Lung microvascular endothelial cell (primary cell): ENCODE measurements around the gene PPP2R5C. TPM values are rescaled to one million over a fixed set of nuclear protein-coding genes. Genes with fewer than 3 reads are reported as not detected.
A peak's percentile ranks its signal among the peaks of the same experiment; 100 is the strongest.

ENCODE experiments used
- DNase-seq, 2 donors: peaks; one replicate each; pipeline versions ENCODE4 v3.0.0 to v3.0.0-alpha.2; 2010; ENCODE audit warnings: low read depth in 2 of 2
- total RNA-seq: library from RNA; depleted of rRNA; stranded (reverse); fragments of >200 nt; gene quantifications from 2 replicates; pipeline ENCODE4 v1.2.1, GENCODE V29; 2014

The PPP2R5C gene
- total RNA-seq, 1 donor from 2014 or later: 65.9 TPM

DNA sequence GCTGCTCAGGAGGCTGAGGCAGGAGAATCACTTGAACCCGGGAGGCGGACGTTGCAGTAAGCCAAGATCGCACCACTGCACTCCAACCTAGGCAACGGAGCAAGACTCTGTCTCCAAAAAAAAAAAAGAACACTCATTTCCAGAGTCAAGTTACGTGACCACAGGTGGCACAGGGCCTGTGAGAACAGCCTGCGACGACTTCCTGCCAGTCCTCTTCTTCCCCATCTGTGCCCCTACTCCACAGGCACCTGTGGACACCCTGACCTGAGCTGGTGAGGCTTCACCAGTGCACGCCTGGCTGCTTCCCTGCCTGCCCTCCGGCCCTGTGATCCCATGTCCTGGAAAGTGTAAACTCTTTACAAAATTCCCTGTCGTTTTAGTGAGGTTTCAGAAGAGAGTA lies 77.7 kb downstream of the PPP2R5C start:
- DNase-seq: no peak

DNA sequence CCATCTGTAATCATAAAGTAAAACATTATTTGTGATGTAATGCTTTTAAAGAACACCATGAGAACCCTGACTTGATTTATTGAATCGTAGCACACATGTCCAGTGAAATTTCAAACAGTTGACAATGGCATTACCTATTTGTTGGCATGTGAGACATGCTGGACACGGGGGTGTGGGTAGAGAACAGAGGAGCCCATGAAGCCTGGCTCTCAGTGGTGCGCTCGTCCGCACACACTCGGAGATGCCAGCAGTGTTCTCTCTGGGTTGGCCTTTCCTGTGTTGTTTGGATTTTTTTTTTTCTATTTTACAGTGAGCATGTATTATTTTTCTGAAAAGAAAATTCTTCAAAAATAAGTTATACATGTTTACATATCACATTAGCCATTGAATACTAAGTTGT lies 78.2 kb downstream of the PPP2R5C start:
- no peak for DNase-seq

DNA sequence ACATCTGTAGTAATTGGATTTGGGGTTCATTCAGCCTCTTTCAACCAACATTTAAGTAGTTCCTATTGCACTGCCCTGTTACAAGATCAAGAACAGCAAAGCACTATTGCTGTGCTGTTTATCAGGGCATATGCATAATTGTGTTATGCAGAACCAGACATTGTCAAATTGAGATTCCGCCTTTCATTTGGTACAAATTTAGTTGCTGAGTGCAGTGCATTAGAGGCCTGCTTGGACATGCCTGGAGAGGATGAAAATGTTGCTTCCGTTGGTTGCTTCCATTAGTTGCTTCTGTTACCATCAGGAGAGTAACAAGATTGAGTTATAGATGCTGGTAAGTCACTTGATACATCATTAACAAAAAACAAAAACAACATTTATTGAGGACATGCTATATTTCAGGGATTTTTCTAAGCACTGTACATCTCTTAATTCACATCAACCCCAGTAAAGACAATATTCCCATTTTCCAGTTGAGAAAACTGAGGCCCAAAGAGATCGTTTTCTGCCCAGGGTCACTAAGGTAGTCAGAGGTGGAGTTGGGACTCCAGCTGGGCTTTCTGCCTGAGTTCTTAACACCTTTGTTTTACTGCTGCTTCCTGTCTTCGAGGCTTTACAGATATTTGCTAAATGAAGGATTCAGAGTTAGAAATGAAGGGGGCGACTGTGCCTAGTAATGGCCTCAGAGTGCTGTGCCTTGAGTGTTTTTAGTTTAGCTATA lies 79.3 kb downstream of the PPP2R5C start:
- no peak for DNase-seq

DNA sequence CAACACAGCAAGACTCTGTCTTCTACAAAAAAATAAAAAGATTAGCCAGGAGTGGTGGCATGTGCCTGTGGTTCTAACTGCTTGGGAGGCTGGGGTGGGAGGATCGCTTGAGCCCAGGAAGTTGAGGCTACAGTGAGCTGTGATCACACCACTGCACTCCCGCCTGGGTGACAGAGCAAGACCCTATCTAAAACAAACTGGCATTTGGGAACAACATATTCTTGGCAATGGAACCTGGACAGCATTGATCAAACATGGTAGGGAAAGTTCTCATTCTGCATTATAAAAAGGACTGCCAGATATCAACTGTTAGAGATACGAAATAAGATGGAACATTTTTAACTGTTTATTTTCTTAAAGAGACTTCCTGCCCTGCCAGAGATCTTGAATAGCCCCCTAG lies 81.5 kb downstream of the PPP2R5C start:
- DNase-seq: no peak

DNA sequence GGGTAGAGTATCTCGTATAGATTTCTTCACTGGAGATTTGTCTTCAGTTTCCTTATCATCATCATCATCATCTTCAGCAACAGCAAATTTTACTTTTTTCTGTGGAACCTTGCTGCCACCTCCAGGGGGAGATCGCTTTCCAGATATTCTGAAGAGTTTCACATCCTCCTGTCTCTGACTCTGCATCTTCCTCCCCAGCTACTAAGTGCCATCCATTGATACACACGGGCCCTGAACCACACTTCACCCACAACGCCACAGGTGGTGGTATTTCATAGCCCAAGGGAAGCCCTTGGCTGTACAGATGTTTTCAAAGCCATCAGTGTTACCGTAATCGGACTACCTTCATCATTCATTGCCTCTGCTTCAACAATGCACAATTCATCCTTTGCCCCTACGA lies 82.2 kb downstream of the PPP2R5C start:
- no peak for DNase-seq

DNA sequence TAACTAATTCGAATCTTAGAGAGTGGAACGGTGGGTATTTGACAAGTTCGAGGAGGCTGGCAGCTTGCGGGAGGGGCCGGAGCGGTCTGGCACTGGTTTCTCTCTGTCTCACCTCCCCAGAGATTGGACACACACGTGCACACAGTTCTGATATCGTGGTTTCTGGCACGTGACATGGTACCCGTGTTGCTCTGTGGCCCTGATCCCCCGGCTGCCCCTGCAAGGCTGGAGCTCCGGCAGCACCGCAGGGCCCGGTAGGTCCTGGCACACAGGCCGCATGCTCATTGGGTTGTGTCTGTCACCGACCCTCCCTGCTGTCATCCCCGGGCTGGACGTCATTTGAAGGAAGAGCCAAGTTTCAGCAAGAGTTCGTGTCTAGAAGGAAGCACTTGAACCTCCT lies 82.7 kb downstream of the PPP2R5C start:
- DNase-seq: no peak

DNA sequence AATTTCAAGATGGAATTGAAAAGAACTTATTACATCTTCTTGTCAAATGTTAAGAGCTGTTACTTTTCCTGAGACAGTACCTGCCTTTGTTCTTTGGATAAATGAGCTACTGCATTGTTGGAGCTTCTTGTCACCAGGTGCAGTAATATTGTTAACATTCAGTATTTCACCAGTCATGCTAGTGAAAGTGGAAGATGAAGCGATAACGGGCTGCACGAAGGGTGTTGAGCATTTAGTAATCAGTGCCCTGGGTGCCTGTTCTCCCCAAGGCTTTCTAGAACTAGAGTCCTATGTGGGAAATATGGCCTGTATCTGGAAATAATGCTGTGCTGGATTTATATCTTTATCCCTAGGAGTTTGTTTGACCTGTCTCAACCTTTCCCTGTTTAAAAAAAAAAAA lies 83.2 kb downstream of the PPP2R5C start:
- no peak for DNase-seq

DNA sequence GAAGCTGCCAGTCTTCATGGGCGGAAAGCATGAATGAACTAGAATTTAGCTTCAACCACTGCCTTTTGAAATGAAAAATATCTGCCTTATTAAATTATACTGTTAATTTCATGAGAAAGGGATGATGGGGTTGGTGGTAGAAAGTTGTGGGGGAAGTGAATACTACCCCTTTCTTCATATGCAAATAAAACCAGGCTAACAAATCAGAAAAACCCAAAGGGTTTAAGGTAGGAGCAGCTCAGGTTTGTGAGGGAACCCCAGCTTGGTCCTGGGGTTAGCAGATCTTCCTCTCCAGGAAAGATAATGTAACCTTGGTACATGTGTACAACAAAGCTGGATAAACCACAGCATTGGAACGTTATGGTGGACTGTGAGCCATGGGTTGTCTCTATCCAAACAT lies 84.0 kb downstream of the PPP2R5C start:
- DNase-seq: no peak

DNA sequence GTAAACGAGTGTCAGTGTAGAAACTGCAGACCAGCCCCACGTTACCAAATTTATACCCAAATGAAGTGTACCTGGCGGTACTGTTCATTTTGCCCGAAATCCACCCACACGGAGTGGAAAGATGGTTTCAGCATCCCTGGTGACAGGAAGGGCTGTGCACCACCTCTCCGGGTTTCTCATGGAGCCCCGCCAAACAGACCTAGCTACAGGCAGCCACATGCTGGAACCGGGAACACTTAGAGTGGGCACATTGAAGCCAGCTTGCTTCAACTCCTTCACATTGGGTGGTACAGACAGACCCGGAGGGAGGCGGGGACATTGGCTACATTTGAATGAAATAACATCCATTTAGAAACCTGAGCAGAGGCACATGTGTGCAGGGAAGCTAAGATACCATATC lies 84.4 kb downstream of the PPP2R5C start:
- DNase-seq: no peak

DNA sequence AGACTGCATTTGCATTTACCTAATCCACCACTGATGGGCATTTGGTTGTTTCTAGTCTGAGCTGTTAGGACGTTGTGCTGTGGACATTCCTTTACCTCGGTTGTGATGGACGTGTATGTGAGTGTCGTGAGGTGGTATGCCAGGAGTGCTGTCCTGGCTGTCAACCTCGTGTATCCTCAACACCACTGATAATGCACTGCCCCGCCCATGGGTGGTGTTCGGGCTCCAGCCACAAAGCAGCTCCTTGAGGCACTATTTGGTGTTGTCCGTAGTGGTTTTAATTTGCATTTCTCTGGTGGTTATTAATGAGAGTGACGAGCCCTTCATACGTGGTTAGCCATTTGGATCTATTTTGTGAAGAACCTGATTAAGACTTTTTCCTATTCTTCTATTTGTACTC lies 87.6 kb downstream of the PPP2R5C start:
- no peak for DNase-seq

DNA sequence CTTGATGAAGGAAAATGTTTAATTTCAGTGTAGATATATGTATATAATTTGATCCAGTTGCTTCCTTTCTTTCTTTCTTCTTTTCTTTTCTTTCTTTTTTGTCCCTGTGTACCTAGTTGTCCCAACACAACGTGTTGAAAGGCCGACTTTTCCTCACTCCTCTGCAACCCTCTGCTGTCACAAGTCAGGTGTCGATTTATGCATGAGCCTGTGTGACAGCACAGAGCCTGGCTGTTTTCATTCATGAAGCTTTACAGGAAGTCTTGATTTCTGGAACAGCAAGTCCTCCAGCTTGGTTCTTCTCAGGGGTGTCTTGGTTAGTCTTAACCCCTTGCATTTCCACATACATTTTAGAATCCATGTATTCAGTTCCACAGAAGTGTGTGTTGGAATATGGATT lies 88.1 kb downstream of the PPP2R5C start:
- no peak for DNase-seq

DNA sequence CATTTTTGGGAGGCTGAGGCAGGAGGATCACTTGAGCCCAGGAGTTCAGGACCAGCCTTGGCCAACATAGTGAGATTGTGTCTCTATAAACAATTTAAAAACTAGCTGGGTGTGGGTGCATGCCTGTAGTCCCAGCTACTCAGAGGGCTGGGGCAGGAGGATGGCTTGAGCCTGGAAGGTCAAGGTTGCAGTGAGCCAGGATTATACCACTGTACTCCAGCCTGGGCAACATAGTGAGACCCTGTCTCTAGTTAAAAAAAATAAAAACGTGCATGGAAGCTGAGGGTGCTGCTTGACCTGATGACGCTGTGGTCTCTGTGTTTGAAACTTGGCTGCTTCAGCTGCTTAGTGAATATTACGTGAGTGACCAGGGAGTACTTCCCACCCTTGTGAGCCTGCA lies 89.7 kb downstream of the PPP2R5C start:
- DNase-seq: no peak

DNA sequence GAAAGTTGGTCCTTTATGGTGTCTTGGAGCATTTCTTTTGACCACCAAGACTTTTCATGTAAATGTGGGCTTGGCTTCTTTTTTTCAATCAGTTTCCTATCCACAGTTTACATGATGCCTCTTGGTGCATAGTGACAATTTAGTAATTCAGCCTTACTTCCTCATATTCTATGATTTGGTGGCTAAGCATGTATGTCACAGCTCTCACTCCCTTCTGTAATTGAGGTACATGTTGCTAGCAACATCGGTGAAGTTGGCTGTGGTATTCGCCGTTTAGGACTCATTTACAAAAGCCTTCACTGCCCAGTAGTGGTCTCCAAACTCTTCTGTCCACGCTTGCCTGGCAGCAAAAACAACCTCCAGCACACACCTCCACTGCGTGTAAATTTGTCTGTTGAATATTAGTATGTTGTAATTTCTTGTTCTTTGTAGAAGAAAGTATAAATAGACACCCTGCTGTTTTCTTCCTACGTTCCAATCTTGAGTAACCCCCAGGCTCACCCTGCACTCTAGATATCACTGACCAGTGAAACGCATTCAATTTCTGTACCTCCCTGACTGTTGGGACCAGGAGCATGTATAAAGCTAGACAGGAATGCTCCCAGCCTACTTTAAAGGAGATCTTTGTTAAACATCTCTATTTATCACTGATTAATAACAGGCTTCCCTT lies 90.4 kb downstream of the PPP2R5C start:
- no peak for DNase-seq

DNA sequence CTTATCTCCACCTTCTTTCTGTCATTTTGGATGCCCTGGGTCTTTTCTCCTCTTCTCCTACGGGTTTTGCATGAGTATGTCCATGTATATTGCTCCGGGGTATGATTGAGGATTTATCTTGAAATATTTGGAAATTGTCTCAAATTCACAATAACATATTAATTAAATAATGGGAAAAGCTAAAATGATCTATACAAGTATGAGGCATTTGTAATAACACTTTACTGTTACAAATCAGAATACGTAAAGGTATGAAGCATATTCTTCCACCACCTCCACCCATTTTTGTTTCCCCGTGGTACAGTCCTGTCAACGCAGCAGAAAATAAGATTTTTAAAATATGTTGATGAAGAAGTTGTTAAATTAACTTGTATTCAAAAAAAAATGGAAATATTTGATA lies 91.3 kb downstream of the PPP2R5C start:
- no peak for DNase-seq

DNA sequence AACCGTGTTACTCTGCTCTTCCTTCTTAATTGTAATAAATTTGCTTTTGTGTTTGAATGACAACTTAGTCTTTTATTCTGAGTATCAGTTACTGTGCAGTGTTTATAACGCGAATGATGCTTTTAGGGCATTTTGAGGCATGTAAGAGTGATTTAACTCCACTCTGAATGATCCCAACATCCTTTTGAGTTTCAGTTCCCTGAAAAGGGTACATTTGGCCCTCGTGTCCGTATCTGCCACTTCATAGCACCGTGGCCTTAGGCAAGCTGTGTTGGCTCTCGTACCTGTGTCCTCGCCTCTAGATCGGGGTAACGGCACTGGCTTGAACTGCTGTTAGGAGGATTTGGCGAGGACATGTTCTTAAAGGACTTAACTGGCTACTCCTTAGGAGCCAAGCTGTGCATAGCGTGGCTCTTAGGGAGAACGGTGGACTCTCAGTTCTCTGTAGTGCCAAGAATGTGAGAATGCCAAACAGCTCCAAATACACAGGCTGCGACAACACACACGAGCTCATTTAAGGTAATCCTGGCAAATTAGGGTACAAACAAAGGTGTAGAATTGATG lies 92.0 kb downstream of the PPP2R5C start:
- DNase-seq: no peak

DNA sequence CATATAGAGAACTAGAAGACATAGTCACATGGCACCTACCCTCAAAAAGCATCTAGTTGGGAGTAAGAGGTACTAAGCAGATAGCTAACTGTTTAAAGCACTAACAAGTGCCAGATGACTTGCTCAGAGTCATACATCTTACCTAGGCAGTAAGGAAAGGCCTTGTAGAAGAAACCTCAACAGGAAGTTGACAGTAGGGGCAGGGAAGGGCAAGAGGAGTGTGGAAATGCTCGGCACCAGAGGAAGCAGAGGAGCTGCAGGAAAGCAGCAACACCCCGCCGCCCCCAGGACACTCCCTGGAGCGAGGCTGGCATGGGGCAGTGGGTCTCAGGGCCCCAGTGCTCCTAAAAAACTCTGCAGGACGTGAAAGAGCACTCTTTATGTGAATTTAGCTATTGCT lies 92.9 kb downstream of the PPP2R5C start:
- peak in 1 of 2 donors; percentile 48 for DNase-seq

DNA sequence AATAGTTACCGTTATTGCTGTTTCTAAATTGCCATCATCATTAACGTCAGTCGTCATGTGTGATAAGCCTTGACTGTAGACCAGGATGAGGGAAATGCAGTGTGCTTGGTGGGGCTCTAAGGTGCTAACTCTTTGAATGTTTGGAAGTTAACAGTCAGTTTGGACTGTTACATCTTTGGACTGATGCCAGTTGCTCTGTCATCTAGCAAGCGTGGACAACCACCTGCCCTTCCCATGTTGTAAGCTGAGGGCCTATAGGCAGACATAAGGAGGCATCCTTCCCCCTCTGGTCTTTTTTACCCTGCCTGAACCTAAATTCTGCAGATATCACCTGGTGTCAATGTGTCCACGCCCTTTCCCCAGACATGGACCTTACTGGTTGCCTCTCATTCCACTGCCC lies 94.4 kb downstream of the PPP2R5C start:
- DNase-seq: no peak

DNA sequence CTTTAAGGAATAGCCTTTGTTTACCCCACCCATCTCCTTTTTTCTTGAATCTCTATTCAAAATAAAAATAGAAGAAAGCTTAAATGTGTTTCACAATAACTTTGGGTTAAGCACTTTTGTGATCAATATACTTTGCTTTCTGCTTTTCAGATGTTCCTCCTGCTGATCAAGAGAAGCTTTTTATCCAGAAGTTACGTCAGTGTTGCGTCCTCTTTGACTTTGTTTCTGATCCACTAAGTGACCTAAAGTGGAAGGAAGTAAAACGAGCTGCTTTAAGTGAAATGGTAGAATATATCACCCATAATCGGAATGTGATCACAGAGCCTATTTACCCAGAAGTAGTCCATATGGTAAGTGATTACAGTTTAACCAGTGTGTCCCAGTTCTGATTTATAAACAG lies 95.0 kb downstream of the PPP2R5C start:
- no peak for DNase-seq

DNA sequence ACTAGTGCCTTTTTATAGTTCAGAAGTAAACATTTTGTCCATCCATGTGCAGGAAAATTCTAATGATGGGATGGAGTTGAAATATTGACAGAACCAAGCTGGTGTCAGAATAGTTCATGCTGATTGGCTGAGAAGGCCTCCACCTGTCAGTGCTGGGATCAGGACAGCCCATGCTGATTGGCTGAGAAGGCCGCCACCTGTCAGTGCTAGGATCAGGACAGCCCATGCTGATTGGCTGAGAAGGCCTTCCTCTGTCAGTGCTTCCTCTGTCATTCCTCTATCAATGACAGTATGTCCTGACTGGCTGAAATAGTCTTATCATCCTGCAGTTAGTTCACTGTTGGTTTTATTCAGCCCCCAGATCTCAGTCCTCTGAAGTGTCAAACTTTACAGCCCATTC lies 95.7 kb downstream of the PPP2R5C start:
- no peak for DNase-seq

DNA sequence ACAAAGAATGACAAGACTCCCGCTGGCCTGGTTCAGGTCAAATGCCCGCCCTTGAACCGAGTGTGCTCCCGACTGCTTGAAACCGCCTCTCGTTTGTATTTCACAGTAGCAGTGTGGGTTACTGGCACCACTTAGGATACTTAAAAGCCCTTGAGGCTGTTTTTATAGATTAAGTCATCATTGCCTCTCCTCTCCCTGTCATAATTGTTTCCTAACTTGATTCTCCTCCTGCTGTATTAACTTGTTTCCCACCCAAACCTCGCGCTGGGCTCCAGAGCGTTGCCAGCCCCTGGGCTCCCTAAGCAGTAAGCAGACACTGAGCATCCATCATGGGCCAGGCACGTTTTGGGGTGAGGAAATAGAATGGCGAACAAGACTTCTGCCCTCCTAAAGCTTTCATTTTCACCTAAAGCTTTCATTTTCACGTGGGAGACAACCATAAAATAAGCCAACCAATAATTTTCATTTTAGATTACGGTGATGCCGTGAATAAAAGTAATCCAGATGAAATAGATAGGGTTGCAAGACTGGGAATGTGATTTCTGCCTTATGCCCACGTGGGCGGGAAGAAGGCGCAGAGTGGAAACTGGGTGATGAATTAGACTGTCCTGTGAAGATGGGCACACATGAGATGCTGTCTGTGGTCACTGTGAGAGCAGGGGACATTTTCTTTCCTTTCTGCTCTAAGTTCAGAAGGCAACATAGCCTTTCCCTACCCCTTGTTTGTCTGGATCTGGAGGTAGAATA lies 97.5 kb downstream of the PPP2R5C start:
- no peak for DNase-seq

DNA sequence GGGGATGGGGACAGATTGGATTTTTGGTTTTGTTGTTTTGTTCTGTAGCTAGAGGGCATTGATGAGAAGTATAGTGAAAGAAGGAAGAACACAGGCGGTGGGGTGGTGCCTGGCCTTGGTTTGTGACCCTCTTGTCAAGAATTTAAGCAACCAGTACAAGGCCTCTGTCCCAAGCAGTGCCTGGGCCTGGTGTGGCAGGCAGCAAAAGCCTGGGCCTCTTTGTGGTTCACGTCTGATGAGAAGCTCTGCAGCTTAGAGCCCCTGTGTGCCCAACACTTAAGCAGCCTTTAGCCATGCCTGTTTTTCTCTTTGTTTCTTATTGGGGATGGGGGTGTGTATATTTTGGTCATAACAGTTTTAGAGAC lies 98.0 kb downstream of the PPP2R5C start:
- DNase-seq: no peak

DNA sequence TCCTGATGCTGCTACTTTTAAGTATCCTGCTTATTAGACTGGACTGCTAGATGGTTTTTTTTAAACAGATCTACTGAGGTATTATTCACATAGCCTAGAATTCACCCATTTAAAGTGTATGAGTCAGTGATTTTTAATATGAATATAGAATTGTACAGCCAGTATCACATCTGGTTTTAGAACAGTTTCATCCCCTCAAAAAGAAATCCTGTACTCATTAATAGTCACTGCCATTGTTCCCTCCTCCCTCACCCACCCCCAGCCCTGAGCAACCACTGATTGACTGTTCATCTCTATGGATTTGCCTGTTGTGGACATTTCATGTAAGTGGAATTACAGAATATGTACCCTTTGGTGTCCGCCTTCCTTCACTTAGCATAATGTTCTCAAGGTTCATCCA lies 98.4 kb downstream of the PPP2R5C start:
- DNase-seq: no peak

DNA sequence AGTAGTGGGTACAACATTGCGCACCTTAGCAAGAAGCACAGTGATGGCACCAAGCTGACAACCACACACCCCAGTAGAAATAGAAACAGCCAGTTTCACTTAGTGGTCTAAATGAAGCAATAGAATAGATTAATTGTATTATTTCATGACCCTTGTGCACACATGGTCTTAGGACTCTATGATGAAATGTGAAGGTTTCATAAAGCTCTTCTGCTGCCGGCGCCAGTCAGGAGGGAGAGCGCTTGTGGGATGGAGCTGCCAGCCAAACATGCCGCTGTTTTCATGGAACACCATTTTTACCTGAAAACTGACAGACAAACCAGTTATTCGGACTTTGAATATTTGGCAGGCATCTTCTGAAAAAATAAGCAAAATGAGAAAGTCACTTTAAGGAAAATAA lies 100.0 kb downstream of the PPP2R5C start:
- no peak for DNase-seq
